SIG-M5 treated with dmso at 0.1 percent for 504 hours (cell line): ENCODE data around the gene TSPAN8.
"Not testable (repeated sequence)": the region's sequence is repeated elsewhere in the genome, so short reads cannot be mapped to it uniquely, and the experiment has no call there.

Source experiments
- DNase-seq: peaks from one replicate; lab custom pipeline; 2025; ENCODE audit not compliant: unreplicated experiment; lab: John Stamatoyannopoulos, UW

TSPAN8 gene

DNA sequence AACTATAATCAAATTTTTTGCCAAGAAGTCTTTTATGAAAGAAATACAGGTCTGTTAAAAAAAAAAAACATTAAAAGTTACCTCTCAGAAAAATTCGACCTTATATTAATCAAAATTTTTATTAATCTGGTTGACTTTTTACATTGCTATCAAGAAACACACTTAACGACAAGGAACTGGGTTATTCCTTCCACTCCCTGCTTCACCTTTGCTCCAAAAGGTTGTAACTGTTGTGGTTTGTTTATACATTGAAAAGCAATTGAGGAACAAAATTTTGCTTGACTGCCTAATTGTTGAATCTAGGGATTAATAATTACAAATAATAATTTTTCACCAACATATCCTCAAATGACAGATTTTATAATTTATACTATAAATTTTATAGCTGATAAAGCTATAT, 28.4 kb downstream of the TSPAN8 start:
- no peak for DNase-seq

DNA sequence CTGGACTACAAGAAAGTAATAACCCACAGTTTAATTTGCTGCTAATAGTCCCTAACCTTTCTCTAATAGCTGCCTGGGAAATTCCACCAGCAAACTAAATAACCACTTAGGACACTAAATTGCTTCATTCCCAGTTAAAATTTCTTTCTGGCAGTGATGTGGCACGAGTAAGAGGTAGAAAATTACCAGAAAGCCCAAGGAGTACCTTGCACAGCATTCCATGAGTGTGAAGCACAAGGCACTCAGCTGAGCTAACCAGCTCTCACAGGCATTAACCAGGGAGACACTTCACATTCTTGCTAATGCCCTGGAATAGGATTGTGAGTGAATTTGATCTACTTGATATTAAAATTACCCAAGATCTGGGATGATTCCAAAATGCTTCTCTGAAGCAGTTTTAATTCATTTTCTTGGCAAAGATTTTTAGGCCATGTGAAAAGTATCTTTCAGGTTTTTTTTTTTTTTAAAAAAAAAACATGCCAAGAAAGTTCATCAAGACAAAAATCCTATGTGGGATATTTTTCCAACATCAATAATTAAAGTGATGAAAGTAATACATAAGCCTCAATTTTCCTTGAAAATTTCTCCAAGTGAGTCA, 29.5 kb downstream of the TSPAN8 start:
- DNase-seq, result no peak

DNA sequence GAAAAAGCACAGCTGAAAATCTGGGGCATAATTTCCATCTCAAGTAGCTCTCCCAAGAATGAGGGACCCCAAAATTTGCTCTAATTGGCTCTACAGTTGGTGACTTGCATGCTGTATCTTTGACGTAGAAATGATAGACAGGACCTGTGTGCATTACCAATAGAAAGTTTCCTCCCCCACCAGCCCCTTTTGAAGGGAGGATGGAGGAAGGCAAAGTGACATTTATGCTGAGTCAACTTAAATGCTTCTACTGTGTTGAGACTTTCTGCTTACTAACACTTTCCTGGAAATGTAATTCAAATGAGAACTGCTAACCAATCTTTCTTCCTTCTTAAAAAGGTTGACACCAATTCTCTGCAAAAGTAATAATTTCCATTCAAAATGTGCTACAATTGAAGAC, 31.9 kb downstream of the TSPAN8 start:
- DNase-seq, result no peak

DNA sequence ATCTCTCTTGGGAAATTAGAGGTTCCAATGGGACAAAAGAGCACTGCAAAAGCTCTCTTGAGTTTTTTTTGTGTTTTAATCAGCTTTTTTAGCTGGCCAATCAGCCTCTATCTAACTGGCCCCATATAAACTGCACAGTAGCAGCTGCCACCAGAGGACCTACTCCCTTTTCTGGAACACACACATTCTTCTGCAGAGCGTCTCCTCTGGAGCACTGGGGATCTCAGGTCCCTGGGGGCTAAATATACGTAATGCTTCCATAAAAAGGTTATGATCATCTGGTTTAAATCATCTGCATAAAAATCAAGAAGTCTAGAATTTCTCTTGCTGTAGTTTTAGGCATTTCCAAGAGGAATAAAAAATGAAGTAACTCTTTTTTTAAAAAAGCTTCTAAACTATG, 32.3 kb downstream of the TSPAN8 start:
- DNase-seq, result no peak

DNA sequence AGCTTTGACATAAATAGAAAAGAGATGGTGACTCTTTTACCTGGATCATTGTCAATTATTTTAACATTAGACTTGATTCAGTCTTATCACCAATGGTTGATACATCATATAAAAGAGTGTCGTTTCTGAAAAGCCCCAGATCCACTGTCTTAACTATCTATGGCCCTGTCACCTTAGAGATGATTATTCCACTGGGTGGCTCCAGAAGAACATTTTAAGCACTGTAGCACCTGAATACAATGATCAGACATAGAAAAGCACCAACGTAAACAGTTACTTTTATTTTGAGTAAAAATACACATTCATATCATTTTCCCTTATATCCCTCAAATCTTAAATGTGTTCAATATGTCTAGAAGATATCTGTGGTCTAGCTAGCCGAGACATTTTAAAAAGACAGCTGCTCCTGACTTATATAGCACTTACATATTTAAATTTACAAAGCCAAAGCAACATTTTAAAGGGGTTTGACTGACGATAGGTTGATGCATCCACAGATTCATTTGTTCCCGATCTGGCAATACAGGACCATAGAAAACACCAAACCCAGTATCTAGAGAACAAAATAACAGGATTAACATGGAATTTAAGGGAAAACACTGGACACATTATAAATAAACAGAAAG, 32.9 kb downstream of the TSPAN8 start:
- no peak for DNase-seq

DNA sequence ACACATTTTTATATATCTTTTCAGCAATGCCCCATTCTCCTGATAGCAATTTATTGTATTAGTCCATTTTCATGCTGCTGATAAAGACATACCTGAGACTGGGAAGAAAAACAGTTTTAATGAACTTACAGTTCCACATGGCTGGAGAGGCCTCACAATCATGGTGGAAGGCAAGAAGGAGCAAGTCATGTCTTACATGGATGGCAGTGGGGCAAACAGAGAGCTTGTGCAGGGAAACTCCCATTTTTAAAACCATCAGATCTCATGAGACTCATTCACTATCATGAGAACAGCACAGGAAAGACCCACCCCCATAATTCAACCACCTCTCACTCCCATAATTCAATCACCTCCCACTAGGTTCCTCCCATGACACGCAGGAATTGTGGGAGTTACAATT, 44.7 kb downstream of the TSPAN8 start:
- not testable (repeated sequence) for DNase-seq

DNA sequence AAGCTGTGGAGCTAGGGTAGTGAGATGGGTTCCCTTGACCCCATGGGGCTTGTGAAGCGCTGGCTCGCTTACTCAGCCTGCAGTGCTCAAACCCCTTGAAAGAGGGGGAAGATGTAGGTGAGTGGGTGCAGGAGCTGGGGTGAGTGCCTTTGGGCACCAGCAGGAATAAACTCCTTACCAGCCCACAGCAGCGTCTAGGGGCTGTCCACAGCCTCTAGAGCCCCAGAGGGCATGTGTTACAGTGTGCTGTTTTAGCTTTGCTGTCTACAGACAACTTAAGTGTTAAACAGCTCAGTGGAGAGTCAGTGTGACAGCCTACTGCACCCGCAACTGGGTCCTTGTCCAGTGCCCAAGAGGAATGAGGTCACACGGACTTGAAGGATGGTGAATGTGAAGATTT, 48.0 kb downstream of the TSPAN8 start:
- DNase-seq, result no peak

DNA sequence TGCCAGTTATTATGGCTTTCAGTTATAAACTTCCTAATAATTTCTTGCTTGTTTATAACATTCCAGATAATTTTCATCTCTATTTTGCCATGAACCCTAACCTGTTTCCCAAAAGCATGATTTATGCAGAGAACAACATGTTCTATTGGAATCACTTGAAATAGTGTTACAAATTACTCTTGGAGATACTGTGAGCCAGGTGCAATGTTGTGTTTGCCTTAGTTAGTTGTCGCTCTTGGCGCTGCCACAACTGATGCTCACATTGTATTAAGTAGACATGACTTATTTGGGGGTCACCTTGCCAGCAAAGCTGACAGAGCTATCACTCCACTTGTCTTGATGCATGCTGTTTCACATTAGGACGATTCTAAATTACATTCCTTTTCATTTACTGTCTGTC, 49.4 kb downstream of the TSPAN8 start:
- DNase-seq, result no peak

DNA sequence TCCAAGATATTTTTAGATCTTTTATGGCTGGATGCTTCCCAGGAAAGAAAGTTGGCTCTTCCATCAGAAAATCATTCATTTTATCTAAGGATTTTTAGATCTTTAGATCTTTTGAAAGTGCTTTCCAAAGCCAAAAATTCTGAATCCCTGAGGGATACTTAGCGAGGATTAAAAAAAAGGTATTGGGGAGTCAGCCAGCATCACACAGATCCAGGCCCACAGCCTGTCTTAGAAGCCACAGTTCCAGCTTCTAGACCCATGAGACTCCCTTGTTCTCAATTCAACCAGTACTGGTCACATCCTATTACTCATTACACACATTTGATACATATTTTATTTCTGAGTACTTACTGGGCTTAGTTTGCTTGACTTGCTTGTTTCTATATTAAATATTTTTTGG, 49.9 kb downstream of the TSPAN8 start:
- DNase-seq, result no peak

DNA sequence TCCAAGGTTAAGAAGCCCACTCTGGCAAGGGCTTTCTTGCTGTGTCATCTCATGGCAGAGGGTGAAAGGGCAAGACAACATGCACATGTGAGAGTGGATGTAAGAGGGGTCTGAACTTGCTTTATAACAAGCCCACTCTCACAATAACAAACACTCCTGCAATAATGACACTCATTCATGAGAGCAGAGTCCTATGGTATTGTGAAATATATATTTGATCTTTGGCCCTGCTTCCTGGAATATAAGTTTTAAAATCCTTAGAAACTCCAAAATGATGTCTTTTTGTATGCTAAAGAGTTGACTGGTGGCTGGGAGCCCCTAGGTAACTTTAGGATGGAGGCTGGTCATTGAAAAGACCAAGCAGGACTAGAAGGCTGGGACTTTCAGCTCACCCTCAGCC, 51.8 kb downstream of the TSPAN8 start:
- DNase-seq, result no peak

DNA sequence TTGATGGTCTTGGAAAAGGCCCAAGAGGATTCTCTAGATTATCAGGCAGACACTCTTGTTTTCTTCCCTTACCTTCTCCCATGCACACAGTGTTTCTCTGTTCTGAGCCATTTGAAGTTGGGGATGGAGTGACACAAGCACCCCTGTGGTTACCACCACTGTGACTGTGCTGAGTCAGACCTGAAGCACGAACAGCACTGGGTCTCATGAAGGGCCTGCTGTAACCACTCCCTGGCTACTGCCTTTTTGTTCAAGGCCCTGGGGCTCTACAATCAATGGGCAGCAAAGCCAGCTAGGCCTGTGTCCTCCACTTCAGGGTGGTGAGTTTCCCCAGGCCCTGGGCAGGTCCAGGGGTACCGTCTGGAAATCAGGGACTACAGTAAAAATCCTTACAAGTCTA, 65.5 kb downstream of the TSPAN8 start:
- DNase-seq, result no peak

DNA sequence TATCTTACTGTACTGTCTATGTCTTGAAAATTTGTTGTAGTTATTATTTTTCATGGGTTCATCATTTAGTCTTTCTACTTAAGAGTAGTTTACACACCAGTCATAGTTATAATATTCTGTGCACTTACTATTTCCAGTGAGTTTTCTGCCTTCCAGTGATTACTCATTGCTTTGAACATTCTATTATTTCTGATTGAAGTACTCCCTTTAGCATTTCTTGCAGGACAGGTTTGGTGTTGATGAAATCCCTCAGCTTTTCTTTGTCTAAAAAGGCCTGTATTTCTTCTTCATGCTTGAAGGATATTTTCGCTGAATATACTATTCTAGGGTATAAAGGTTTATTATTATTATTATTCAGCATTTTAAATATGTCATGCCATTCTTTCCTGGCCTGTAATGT, 66.8 kb downstream of the TSPAN8 start:
- DNase-seq, result no peak

DNA sequence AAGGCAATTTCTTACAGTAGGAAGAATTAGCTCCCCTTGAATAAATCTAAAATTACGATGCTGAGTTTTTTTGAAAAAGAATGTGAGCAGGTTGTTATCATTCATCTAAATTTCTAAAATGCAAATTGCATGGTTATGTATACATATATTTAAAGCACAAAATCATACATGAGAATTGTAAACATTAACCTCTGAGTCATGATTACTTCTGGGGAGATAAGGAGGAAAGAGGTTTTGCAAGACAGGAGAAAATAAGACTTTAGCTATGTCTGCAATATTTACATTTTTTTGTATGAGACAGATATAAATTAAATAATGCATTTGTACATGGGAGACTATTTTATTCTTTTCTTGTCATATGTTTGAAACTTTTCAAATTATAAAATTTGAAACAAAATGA, 72.2 kb downstream of the TSPAN8 start:
- DNase-seq, result no peak

DNA sequence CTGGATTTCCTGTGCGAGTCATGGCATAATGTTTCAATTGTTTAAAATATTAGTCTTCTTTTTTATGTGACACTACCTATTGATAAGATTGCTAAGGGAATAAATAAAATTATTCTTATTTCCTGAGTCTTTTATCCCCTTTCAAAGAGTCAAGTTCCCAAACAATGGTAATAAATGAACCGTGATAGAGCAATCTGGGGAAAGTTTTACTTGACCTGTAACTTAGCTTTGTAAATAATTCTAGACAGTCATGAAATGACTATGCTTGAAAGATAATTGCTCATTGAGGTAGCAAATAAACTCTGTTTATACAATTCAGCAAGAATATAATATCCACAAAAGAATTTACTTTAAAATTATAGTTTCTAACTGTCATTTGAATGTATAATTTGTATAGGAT, 82.1 kb downstream of the TSPAN8 start:
- no peak for DNase-seq
